HG03097 (cell line): ENCODE results near the gene KRT82.
"Not testable (repeated sequence)": the region's sequence is repeated elsewhere in the genome, so short reads cannot be mapped to it uniquely, and the experiment has no call there.

Source experiments
- ATAC-seq: cut with Tn5 transposase; IDR thresholded peaks from one replicate; pipeline ENCODE4 v1.9.1; 2021; ENCODE audit not compliant: unreplicated experiment, low FRiP score

KRT82 gene

GRCh38 chr12:52413782-52414345, 7.7 kb upstream of the KRT82 start:
- ATAC-seq, result no peak

- ATAC-seq, result no peak
Observed at GRCh38 chr12:52413202-52413601, 7.1 kb upstream of the KRT82 start.

- no peak for ATAC-seq
Observed at GRCh38 chr12:52411815-52412214, 5.7 kb upstream of the KRT82 start.

- ATAC-seq, result not testable (repeated sequence)
Observed at GRCh38 chr12:52410589-52411248, 4.6 kb upstream of the KRT82 start.

GRCh38 chr12:52407918-52408317, 1.8 kb upstream of the KRT82 start:
- no peak for ATAC-seq

DNA sequence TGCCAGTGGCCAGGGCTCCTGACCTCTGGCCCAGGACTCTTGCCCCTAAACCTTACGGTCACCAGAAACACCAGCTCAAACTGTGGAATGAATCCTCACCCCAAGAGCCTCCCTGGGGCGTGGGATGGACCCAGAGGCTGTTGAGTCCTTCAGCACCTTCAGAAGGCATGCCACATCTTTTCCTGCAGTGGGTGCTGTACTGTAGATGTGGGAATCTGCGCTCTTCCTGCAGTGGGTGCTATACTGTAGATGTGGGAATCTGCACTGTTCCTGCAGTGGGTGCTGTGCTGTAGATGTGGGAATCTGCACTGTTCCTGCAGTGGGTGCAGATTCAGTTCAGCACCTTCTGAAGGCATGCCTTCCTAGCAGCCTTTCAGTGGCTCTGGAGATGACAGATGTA, 1.2 kb downstream of the KRT82 start:
- no peak for ATAC-seq

DNA sequence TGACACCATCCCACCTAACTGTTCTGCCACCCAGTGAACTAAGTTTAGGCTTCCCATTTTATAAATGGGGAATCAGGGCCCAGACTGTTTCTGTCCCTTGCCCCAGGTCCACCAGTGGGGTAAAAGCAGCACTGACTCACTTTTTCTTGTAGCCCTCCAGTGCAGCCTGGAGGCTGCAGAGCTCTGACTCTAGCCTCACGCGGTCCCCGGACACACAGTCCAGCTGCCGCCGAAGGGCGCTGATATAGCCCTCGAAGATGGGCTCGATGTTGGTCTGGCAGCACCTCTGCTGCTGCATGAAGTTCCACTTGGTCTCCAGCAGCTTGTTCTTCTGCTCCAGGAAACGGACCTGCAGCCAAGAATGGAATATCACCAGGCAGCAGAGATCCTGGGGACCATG, 2.6 kb downstream of the KRT82 start:
- no peak for ATAC-seq

DNA sequence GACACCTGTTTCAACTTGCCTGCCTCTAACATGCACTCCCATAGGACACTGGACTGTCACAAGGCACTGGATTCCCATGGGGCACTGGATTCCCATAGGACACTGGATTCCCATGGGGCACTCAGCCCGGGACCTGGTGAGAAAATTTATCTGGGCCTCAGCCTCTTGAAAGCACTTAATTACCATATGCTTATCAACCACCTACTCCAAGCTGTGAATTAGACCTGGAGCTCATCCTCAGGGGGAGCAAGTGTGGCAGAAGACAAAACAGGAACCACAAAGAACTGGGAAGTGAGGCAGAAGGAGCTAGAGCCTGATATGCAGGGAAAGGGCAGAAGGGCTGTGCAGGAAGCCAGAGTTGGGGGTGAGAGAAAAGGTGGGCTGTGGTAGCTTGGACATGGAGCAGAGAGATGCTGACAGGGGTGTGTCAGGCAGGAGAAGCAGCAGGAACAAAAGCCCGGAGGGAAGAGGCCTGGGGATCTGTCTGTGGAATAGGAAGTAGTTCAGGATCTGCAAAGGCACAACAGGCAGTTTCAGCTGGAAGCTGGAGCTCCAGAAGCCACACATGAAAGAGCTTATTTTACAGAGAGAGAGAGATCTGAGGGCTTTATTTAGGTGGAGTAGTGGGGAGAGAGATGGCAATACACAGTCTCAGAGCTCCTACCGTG, 3.1 kb downstream of the KRT82 start:
- no peak for ATAC-seq

GRCh38 chr12:52402377-52402776, 3.8 kb downstream of the KRT82 start:
- ATAC-seq, result no peak

- no peak for ATAC-seq
Observed at GRCh38 chr12:52401926-52402325, 4.2 kb downstream of the KRT82 start.

DNA sequence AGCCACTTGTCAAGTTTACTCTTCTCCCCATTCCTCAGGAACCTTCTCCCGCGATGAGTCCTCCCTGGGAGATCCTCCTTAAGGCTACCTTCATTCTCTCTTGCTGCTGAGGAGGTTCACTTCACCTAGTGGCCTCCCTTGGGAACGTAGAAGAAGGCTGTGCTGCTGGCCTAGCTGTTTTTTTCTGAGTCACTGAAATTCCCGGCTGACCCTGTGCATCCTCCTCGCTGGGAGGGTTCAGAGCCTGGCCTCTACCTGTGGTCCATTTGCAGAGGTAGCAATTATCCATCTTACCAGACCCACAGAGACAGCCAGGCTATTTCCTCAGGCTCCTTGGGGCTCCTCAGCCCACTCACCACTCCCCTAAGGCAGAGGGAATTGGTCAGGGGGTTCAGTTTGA, 4.6 kb downstream of the KRT82 start:
- ATAC-seq, result no peak

DNA sequence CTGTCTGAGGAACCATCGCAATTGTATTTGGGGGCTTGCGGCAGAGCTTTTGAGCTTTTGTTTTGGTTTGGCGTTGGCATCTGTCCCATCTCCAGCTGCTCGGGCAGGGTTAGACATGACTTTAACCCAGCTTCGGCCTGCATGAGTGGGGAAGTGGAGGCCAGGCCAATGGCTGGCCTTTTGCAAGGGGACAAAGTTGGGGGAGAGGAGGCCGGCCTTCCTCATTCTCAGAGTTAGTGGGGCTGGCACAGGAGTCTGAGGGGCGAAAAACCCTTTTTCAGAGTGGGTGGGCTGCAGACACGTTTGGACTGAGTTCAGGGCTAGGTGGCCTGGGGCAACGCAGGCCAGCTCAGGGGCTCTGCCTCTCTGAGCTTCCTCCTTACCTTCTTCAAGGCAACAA, 5.2 kb downstream of the KRT82 start:
- ATAC-seq, result no peak

- ATAC-seq, result no peak
Observed at GRCh38 chr12:52399756-52400155, 6.4 kb downstream of the KRT82 start.

- ATAC-seq, result no peak
Observed at GRCh38 chr12:52398176-52398575, 8.0 kb downstream of the KRT82 start.

DNA sequence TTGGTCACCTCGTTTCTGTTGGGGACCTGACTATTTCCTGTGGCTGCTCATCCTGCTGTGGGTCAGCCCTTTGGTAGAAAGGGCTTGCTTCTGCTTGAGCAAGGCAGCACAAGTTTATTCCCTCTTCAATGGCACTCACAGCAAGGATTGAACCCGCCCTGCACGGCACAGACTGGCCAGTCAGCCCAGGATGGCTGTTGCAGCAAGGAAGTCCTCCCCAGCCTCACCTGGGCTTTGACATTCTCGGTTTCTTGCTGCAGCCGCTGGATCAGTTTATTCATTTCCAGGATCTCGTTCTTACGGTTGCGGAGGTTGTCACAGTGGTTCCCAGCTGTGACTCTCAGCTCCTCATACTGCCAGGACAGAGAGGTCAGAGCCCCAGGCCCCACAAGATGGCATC, 9.5 kb downstream of the KRT82 start:
- no peak for ATAC-seq

DNA sequence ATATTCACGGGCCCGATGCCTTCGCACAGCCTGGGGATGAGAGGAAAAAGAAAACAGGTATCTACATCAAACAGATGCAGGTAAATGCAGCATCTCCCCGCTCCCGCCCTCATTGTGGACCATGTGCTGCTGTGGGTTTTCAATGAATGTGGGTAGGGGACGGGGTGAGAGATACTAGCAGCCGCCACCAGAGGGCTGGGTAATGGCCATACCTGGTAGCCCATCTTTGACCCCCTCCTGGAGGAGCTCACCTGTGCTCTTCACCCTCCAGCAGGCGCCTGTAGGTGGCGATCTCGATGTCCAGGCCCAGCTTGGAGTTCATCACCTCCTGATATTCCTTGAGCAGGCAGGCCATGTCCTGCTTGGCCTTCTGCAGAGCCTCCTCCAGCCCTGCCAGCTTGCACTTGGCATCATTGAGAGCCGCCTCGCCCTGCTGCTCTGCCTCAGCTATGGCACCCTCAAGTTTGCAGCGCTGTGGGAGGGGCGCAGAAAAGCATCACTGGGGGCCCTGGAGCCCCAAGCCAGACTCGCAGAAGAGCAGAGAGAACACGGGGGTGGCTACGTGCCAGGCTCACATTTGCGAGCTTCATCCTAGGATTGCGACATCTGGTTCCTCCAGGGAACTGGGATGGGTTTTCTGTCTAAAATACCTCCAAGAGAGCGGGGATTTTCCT, 10.2 kb downstream of the KRT82 start:
- no peak for ATAC-seq

- ATAC-seq, result no peak
Observed at GRCh38 chr12:52394836-52395405, 11.2 kb downstream of the KRT82 start.

GRCh38 chr12:52392465-52393007, 13.6 kb downstream of the KRT82 start:
- no peak for ATAC-seq

DNA sequence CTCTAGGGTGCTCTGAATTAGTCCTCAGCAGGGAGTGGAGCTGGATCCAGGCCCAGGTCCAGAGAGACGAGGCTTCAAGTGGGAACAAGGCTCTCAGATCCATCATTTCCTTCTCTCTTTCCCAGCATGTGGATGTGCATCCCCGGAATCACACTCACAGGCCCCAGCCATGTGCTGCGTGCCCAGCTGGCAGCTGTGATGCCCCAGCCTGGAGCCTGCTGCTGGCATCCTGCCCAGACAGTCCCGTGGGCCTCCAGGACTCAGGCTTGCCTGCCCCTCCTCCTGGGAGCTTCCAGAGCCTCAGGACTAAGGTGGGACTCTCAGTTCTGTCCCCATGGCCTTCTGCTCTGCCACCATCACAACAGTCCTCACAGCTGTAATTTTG, 14.5 kb downstream of the KRT82 start:
- no peak for ATAC-seq

- no peak for ATAC-seq
Observed at GRCh38 chr12:52390739-52391617, 15.2 kb downstream of the KRT82 start.
